HepG2 (cell line): ENCODE data around the gene TTLL11. TPM values are rescaled to one million over a fixed set of nuclear protein-coding genes. Genes with fewer than 3 reads are reported as not detected.
A peak's percentile ranks its signal among the peaks of the same experiment; 100 is the strongest.

Experiments used
- CAMTA2 ChIP-seq: sonication (generic); formaldehyde crosslinking; IDR thresholded peaks from 2 replicates; pipeline ENCODE4 v1.4.0; 2020; ENCODE audit warnings: mild to moderate bottlenecking, missing genetic modification reagents, borderline replicate concordance
- CENPX ChIP-seq: sonication (generic); formaldehyde crosslinking; IDR thresholded peaks from 2 replicates; pipeline ENCODE4 v1.9.0; 2021; ENCODE audit warnings: mild to moderate bottlenecking, missing genetic modification reagents, moderate library complexity
- HCFC1 ChIP-seq: fragments of 150-350 bp; IDR thresholded peaks from 2 replicates; pipeline ENCODE4 v1.6.1; 2014; ENCODE audit warnings: low read depth, low read length
- HDAC1 ChIP-seq: sonication (generic); formaldehyde crosslinking; IDR thresholded peaks from 2 replicates; pipeline ENCODE4 v1.5.1; 2020; ENCODE audit warnings: mild to moderate bottlenecking, missing genetic modification reagents
- HHEX ChIP-seq: IDR thresholded peaks from 2 replicates; pipeline ENCODE4 v1.6.1; 2016; ENCODE audit warnings: control low read depth
- NFATC3 ChIP-seq: sonication (generic); formaldehyde crosslinking; IDR thresholded peaks from 2 replicates; pipeline ENCODE4 v1.5.1; 2020; ENCODE audit warnings: mild to moderate bottlenecking, missing genetic modification reagents
- PHF21A ChIP-seq: sonication (generic); formaldehyde crosslinking; IDR thresholded peaks from 2 replicates; pipeline ENCODE4 v1.5.0; 2020; ENCODE audit warnings: mild to moderate bottlenecking, missing genetic modification reagents
- RBM22 ChIP-seq: fragments of 200-400 bp; formaldehyde crosslinking; optimal IDR thresholded peaks from 2 replicates; pipeline ENCODE3; 2017; ENCODE audit warnings: mild to moderate bottlenecking, low read length, moderate library complexity
- RERE ChIP-seq: IDR thresholded peaks from 2 replicates; pipeline ENCODE4 v1.6.1; 2016; ENCODE audit warnings: low read depth, missing genetic modification reagents, missing compliant biosample characterization
- ZFP36 ChIP-seq: fragments of 150-350 bp; IDR thresholded peaks from 2 replicates; pipeline ENCODE4 v1.6.1; 2018; ENCODE audit warnings: borderline replicate concordance, low read length, low read depth; ENCODE audit not compliant: partially characterized antibody
- ZNF207 ChIP-seq: fragments of 450-650 bp; IDR thresholded peaks from 2 replicates; pipeline ENCODE4 v1.6.1; 2016; ENCODE audit warnings: antibody characterized with exemption, borderline replicate concordance
- ZNF512 ChIP-seq: sonication (generic); formaldehyde crosslinking; IDR thresholded peaks from 2 replicates; pipeline ENCODE4 v1.4.0; 2020; ENCODE audit warnings: mild to moderate bottlenecking, missing genetic modification reagents
- ZNF547 ChIP-seq: sonication (generic); formaldehyde crosslinking; IDR thresholded peaks from 2 replicates; pipeline ENCODE4 v1.5.1; 2020; ENCODE audit warnings: mild to moderate bottlenecking, missing genetic modification reagents
- ZNF891 ChIP-seq: sonication (generic); formaldehyde crosslinking; IDR thresholded peaks from 2 replicates; pipeline ENCODE4 v1.5.0; 2020; ENCODE audit warnings: mild to moderate bottlenecking, missing genetic modification reagents
- ZSCAN31 ChIP-seq: sonication (generic); formaldehyde crosslinking; IDR thresholded peaks from 2 replicates; pipeline ENCODE4 v1.5.0; 2020; ENCODE audit warnings: low read depth, mild to moderate bottlenecking, missing genetic modification reagents
- polyA plus RNA-seq, 8 experiments: library from polyadenylated mRNA; depleted of rRNA in 3 of 8; stranded (reverse) in 7 of 8; unstranded in 1 of 8; fragments of >200 nt; fragmentation: Illumina TruSeq in 4 of 8; extraction: Trizol in 4 of 8; gene quantifications; 2 replicates each; pipeline versions ENCODE4 v1.2.1 to v1.2.3, GENCODE V29; 2011 to 2016; ENCODE audit warnings: low read depth in 4 of 8, missing spikeins in 1 of 8, mixed read lengths in 1 of 8; ENCODE audit not compliant: insufficient read depth in 1 of 8
- total RNA-seq, 5 experiments: library from RNA; depleted of rRNA; stranded (reverse); fragments of >200 nt; fragmentation: Illumina TruSeq; extraction: Trizol; gene quantifications; 2 replicates each; pipeline ENCODE4 v1.2.3, GENCODE V29; 2016; ENCODE audit warnings: low read depth in 1 of 5
- TF ChIP-seq, protein P1 (sequence below): sonication (generic); formaldehyde crosslinking; conservative IDR thresholded peaks from 2 replicates; pipeline ENCODE4 v1.8.0; 2022; ENCODE audit warnings: missing genetic modification reagents
- TF ChIP-seq, protein P2 (sequence below): sonication (generic); formaldehyde crosslinking; IDR thresholded peaks from 2 replicates; pipeline ENCODE4 v1.5.1; 2020; ENCODE audit warnings: mild to moderate bottlenecking, missing genetic modification reagents

Gene TTLL11
- total and polyA plus RNA-seq, 2 of the 13 experiments (the other 11 are each of a cell fraction or from before 2014, with no cell fraction given): 4.5 to 5.2 TPM

GRCh38 chr9:122092611-122093506 is at the start of gene TTLL11 (continued):
- TF ChIP-seq ZNF512 (CRISPR knock-in tag): no peak
- peak; percentile 91 for TF ChIP-seq HCFC1
- 0 out of 2 replicates have a peak, but pooled peaks have one; percentile 31 for TF ChIP-seq PHF21A (CRISPR knock-in tag)
- TF ChIP-seq, protein P1, sequence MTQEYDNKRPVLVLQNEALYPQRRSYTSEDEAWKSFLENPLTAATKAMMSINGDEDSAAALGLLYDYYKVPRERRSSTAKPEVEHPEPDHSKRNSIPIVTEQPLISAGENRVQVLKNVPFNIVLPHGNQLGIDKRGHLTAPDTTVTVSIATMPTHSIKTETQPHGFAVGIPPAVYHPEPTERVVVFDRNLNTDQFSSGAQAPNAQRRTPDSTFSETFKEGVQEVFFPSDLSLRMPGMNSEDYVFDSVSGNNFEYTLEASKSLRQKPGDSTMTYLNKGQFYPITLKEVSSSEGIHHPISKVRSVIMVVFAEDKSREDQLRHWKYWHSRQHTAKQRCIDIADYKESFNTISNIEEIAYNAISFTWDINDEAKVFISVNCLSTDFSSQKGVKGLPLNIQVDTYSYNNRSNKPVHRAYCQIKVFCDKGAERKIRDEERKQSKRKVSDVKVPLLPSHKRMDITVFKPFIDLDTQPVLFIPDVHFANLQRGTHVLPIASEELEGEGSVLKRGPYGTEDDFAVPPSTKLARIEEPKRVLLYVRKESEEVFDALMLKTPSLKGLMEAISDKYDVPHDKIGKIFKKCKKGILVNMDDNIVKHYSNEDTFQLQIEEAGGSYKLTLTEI (CRISPR knock-in tag): no peak
- TF ChIP-seq ZNF207: no peak
- TF ChIP-seq ZNF891 (CRISPR knock-in tag): no peak
- TF ChIP-seq ZSCAN31 (CRISPR knock-in tag): 0 out of 2 replicates have a peak, but pooled peaks have one; percentile 42
- no peak for TF ChIP-seq CAMTA2 (CRISPR knock-in tag)
- peak; percentile 95 for TF ChIP-seq HDAC1 (CRISPR knock-in tag)
- TF ChIP-seq HHEX (CRISPR knock-in tag): no peak
- TF ChIP-seq, protein P2, sequence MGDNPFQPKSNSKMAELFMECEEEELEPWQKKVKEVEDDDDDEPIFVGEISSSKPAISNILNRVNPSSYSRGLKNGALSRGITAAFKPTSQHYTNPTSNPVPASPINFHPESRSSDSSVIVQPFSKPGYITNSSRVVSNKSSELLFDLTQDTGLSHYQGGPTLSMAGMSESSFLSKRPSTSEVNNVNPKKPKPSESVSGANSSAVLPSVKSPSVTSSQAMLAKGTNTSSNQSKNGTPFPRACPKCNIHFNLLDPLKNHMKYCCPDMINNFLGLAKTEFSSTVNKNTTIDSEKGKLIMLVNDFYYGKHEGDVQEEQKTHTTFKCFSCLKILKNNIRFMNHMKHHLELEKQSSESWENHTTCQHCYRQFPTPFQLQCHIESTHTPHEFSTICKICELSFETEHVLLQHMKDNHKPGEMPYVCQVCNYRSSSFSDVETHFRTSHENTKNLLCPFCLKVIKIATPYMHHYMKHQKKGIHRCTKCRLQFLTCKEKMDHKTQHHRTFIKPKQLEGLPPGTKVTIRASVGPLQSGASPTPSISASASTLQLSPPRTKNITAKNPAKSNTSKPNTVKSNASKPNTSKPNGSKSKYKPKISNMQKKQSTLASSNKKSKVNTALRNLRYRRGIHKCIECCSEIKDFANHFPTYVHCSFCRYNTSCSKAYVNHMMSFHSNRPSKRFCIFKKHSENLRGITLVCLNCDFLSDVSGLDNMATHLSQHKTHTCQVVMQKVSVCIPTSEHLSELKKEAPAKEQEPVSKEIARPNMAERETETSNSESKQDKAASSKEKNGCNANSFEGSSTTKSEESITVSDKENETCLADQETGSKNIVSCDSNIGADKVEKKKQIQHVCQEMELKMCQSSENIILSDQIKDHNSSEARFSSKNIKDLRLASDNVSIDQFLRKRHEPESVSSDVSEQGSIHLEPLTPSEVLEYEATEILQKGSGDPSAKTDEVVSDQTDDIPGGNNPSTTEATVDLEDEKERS (CRISPR knock-in tag): peak; percentile 83
- no peak for TF ChIP-seq ZFP36
- TF ChIP-seq RERE (CRISPR knock-in tag): no peak
- no peak for TF ChIP-seq RBM22
- 0 out of 2 replicates have a peak, but pooled peaks have one; percentile 30 for TF ChIP-seq NFATC3 (CRISPR knock-in tag)
- no peak; the same call in 1 of the 2 replicates for TF ChIP-seq ZNF547 (CRISPR knock-in tag)
- TF ChIP-seq CENPX (CRISPR knock-in tag): no peak
